ENCODE results near the gene MAN1A1. TPM values are rescaled to one million over a fixed set of nuclear protein-coding genes. Genes with fewer than 3 reads are reported as not detected.
"Not testable (repeated sequence)": the region's sequence is repeated elsewhere in the genome, so short reads cannot be mapped to it uniquely, and the experiment has no call there.

MAN1A1 gene
- 18.3 TPM for total RNA-seq
- long read RNA-seq, full-length matches to known transcripts, result 9 of 22 reads
- long read RNA-seq, partial matches to known transcripts, result 6 of 22 reads
- long read RNA-seq, other reads (novel, unspliced or antisense), result 7 of 22 reads

DNA sequence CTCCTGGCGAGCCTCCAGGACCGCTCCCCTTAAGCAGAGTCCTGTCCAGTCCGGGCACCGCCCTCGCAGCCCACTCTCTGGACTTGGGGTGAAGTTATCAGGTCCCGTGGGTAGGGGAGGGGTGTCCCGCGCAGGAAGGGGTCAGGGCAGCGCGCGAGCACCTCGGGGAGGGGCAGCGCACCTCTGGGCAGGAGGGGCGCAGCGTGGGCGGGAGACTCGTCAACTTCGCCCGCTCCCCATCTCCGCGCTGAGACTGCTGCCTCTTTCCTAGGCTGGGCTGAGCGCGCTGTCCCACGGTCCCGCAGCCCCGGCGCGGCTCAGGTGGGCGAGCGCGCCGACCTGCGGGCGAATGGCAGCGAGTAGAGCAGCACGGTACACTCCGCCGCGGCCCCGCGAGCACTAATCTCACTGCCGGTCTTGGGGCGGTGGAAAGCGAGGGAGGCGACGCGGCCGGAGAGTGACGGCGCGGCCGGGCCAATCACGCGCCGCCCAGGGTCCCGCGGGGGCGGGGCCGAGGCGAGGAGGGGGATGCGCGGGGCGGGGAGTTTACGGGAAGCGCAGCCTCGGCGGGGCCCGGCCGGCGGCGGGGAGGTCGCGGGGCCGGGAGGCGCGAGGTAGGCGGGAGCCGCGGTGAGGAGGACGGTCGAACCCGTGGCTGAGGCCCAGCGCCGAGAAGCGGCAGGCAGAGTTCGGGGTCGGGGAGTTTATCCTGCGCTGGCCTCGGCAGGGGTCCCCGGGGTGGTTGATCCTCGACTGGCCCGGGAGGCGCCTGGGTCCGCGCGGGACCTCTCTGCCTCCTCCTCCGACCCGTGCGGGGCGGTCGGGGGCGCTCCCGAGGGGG is at the start of gene MAN1A1:
MAN1A1 (minus strand) TSS at position 401 of the 841 bp plus-strand sequence. CDS start 696 bp downstream, outside the sequence.
- intact Hi-C loops (cut with micrococcal nuclease), result no loop called here
- DNase-seq, result peak; percentile 95
- peak; percentile 96 for ATAC-seq

DNA sequence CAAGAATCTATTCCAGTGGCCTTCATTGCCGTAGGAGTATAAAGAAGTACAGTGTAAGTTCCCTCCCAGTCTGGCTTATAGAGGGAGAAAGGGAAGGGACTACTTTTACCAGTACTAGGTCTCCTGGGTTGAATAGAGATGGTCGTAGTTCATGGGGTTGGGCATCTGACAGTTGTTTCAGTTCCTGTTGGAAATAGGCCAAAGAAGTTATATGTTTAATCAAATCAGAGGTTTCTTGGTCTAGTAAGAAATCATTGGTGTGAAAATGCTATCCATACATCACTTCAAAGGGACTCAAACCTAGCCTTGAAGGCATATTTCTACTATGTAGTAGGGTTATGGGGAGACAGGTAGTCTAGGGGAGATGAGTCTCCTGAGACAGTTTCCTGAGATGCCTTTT is 45.6 kb upstream of the MAN1A1 start:
- intact Hi-C loops (cut with micrococcal nuclease), result no loop called here
- ATAC-seq (no peak), DNase-seq (no peak)

DNA sequence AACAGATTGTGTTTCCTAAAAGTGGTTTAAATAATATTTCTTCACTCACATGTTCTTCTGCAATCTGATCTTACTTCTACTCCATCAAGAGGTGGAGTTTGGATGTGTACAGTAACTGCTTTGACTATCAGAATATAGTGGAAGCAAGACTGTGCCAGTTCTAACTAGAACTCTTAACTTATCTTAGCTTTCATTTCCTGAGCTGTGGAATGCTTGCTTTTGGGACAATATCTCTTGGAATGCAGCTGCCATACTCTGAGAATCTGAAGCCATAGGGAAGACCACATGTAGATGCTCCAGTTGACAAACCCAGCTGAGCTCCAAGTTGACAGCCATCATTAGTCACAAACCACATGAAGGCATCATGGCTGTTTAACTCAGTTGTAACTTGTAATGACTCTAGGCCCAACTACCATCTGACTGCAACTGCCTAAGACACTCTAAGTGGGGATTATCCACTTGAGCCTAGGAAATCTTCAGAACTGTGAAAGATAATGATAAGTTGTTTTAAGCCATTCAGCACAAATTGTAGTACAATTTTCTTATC is 40.8 kb upstream of the MAN1A1 start:
- intact Hi-C loops (cut with micrococcal nuclease), result no loop called here
- no peak for DNase-seq
- no peak for ATAC-seq

DNA sequence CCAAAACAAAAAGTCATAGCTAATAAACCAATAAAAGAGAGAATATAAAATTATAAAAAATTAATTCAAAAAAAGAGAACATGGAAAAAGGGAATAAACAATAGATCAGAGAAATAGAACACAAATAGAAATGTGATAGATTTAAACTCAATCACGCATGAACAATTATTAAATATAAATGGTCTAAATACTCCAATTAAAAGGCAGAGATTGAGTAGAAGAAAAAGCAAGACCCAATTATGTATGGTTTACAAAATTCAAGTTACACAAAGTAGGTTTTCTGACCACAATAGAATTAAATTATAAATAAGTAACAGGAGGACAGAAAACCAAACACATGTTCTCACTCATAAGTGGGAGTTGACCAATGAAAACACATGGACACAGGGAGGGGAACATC is 36.4 kb upstream of the MAN1A1 start:
- ATAC-seq (no peak), DNase-seq (no peak)
- intact Hi-C loops (cut with micrococcal nuclease), result no loop called here

DNA sequence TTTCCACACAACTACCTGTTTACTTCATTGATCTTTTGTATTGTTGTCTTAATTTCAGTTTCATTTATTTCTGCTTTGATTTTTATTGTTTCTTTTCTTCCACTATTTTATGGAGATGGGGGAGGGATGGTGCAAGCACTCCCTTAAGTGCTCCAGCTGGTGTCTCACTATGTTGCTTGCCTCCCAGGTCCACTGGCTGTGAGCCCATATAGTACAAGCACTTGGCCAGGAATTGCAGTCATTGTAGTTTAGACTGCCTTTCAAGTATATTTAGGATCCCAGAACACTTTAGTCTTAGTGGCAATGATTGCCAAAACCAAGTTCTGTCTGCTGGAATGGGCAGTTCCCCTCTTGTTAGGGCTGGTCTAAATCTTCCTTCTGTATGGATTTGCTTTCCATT is 34.9 kb upstream of the MAN1A1 start:
- DNase-seq, result no peak
- intact Hi-C loops (cut with micrococcal nuclease), result no loop called here
- peak; percentile 96 for ATAC-seq

DNA sequence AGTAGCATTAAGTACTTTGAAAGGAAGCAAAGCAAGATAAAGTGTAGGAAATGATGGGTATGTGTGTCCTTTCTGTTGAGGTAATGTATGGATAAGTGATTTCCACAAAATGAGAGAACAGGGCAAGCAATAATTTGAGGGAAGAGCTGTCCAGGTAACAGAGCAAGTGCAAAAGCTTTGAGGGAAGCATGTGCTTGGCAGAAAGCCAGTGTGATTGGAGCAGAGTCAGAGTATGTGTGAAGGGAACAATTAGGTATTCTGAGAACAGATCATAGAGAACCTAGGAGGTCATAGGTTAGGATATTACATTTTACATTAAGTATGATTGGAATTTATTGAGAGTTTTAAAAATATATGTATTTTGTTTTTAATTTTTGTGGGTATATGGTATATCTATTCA is 30.2 kb upstream of the MAN1A1 start:
- ATAC-seq, result peak; percentile 40
- no peak for DNase-seq
- intact Hi-C loops (cut with micrococcal nuclease), result no loop called here

DNA sequence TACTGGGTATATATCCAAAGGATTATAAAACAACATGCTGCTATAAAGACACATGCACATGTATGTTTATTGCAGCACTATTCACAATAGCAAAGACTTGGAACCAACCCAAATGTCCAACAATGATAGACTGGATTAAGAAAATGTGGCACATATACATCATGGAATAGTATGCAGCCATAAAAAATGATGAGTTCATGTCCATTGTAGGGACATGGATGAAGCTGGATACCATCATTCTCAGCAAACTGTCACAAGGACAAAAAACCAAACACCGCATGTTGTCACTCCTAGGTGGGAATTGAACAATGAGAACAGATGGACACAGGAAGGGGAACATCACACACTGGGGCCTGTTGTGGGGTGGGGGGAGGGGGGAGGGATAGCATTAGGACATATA is 27.5 kb upstream of the MAN1A1 start:
- DNase-seq; ATAC-seq; intact Hi-C loops (cut with micrococcal nuclease): not testable (repeated sequence)

DNA sequence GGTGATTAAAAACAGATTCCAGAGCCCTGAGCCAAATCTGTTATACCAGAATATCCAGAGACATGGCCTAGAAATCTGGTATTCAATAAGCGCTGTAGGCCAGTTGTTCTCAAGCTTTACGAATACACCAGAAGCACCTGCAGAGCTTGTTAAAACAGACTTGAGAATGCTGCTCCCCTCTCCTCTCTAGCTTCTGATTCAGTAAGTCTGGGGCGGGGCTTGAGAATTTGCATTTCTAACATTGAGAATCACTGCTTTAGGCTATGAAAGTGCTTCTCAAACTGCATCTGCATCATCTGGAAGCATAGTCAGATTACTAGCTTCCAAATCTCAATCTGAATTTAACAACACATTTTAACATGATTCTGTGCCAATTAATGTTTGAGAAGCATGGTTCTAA is 20.5 kb upstream of the MAN1A1 start:
- no peak for ATAC-seq
- DNase-seq, result no peak
- intact Hi-C loops (cut with micrococcal nuclease), result no loop called here

DNA sequence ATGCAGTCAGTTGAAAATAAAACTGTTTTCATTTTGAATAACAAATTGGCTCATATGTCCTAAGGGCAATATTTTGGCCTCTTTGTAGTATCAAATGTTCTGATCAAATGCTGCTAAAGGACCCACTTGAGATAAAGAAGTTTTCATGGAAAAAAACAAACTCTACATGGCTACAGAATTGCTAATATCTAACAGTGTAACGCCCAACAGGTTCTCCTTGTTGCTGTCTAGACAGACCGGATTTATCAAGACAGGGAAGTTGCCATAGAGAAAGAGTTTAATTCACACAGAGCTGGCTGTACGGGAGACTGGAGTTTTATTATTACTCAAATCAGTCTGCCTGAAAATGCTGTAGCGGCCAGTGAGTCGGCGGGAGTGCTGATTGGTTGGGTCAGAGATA is 19.4 kb upstream of the MAN1A1 start:
- DNase-seq (no peak), ATAC-seq (no peak)
- intact Hi-C loops (cut with micrococcal nuclease), result no loop called here

DNA sequence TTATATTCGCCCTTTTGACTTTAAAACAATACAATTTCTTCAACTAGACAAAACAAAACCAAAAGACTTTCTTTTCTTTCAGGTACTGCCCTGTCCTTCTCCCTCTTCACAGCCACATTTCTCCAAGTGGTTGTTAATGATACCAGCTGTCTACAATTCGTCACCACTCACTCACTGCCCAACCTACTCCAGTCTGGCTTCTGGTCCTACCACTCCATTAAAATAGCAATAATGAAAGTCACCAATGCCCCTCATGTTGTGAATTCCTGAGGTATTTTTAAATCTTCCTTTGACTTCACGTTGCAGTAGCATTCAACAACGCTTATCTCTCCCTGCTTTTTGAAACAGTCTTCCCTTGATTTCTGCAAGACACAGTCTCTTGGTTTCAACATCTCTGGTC is 11.6 kb upstream of the MAN1A1 start:
- intact Hi-C loops (cut with micrococcal nuclease), result no loop called here
- peak; percentile 97 for ATAC-seq
- no peak for DNase-seq

DNA sequence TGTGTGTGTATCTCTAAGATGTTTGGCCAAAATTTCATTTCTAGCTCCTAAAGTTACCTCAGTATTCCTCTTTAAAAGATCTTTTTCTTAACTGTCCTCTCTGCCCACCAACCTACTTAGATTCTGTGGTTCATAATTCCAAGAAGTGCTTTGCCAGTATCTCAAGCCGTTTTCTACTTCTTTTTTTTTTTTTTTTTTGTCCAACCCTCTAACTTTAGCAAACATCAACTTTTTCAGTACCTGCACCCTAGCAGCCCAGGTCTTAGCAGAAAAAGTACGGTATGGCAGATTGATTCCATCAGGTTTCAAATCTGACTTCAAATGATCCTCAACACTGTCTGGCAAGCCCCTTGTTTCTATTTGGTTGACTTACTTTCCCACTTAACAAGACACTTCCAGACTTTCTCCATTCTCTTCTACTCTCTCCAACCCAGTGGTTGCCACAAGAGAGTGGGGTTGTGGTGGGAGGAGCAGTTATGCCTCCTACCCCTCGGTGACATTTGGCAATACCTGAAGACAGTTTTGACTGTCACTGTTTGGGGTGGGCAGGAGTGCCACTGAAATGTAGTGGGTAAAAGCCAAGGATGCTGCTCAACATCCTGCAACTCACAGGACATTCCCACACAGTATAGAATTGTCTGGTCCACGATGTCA is 10.8 kb upstream of the MAN1A1 start:
- peak; percentile 29 for ATAC-seq
- DNase-seq, result no peak
- intact Hi-C loops (cut with micrococcal nuclease), result no loop called here

DNA sequence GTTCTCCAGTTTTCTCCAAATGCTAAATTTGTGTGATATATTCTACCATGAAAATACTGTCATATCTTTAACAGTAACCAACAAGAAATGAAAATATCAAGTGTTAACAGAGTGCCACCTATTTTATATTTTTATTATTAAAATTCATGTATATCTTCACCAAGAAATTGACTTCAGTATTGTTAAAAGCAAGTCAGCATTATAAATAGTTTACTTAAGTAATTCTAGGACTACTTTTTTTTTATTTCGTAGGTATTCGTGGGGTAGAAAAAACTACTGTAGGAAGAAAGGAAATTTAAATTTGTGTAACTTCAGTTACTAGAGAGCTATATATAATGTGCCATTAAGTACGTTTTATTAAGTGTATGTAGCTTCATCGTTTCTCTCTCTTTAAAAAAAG is 6.3 kb upstream of the MAN1A1 start:
- no peak for ATAC-seq
- intact Hi-C loops (cut with micrococcal nuclease), result no loop called here
- DNase-seq, result no peak

DNA sequence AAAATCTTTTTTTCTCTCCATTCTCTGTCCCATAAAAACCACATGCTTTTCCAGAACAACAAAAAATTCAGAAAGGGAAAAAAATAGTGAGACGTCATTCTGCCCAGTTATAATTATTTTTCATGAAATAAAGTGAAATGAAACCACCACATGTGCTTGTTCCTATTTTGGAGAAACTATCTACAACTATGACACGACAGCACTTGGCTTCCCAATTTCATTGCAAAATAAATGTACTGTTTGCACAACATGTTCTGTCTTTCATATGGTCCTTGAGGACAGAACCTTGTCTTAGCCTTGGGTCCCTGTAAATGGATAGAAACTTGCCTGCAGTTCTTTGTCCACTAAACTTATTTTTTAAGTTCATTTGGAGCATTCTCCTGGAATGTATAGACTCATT is 5.6 kb upstream of the MAN1A1 start:
- intact Hi-C loops (cut with micrococcal nuclease), result no loop called here
- ATAC-seq, result peak; percentile 73
- DNase-seq, result no peak

DNA sequence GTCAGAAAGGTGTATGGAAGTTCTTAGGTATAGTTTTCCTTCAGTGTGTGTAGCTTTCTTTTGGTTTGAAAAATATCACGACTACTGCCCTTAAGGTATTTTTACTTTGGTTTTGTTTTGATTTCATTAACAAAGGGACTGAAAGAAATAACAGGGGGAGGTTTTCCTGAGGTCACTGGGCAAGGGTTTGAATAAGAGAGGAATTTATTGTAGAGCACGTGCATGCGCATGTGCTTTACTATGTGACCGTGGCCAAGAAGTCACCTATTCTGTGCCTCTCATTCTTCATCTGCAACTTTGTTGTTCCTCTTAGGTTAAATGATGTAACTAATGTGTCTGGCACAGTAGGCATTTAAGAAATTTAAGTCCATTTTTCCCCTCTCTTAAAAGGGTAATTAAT is 4.1 kb upstream of the MAN1A1 start:
- no peak for DNase-seq

DNA sequence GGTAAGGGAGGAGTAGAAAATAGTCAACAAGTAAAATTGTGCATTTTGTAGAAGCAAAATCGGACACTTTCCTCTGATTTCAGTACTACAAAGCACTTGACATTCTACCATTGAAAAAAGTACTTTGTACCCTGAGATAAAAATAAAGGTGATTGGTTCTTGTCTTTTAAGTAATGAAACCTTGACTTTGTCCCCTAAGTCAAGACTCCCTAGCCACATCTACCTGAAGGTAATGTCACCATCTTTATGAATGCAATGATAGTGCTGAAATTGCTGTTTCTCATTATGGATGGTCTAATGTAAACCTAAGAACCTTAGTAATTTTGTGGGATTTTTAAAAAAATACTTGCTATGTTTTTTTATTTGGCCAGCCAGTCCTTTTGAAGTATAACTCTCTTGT is 2.4 kb upstream of the MAN1A1 start:
- intact Hi-C loops (cut with micrococcal nuclease), result no loop called here
- no peak for DNase-seq
- ATAC-seq, result no peak

More for the DNA sequence above, 4.1 kb upstream of the MAN1A1 start:
- no peak for ATAC-seq
- intact Hi-C loops (cut with micrococcal nuclease), result no loop called here

DNA sequence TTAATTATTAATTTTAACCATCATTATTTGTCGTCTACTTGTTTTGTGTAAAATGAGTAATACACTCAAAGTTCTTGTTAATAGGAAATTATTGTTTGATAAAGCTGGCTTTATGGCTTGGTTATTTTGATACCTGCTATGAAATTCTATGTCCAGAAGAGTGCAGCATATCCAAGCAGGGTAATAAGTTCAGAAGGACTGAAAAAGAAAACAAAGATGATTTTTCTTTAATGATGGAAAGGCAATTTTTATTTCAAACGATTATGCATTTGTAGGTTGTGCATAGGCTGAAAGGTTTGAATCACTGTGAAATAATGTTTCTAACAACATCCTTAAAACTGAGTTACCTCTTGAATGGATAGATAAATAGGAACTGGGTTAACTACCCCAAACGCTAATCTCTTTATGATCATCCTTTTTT is 1.4 kb upstream of the MAN1A1 start:
- intact Hi-C loops (cut with micrococcal nuclease), result no loop called here
- ATAC-seq, result no peak
- no peak for DNase-seq

DNA sequence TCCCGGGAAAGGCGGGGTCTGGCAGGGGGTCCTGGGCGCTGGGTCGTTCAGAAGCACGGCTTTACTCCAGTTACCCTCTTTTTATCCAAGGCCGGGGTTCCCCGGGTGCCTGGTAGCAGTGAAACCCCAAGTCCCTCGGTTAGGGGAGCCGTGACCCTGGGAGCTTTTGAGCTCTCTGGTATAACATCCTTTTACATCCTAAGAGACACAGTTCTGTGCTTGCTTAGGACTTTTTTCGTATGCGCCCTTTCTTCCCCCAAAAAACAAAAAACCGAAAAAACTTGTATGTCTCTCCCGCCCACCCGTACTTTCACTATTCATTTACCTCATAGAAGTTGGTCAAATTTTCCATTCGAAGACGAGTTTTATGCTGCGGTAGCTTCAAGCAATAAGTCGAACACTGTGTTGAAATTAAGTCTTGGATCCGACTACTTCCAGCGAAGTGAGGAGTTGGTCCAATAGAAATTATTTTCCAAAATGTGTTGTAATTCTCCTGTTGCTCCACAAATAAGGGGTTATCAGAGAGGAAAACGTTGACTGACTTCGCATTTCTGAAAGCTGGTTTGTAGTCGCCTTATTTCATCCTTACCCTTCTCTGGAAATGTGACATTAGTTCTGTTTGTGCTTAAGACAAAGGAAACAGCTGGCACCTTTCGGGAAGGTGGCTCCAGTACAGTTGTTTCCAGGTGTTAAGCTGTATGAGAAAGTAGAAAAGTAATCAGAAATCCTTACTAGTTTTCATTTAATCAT is 816 bp upstream of the MAN1A1 start:
- intact Hi-C loops (cut with micrococcal nuclease), result no loop called here
- peak; percentile 19 for ATAC-seq
- DNase-seq, result no peak

DNA sequence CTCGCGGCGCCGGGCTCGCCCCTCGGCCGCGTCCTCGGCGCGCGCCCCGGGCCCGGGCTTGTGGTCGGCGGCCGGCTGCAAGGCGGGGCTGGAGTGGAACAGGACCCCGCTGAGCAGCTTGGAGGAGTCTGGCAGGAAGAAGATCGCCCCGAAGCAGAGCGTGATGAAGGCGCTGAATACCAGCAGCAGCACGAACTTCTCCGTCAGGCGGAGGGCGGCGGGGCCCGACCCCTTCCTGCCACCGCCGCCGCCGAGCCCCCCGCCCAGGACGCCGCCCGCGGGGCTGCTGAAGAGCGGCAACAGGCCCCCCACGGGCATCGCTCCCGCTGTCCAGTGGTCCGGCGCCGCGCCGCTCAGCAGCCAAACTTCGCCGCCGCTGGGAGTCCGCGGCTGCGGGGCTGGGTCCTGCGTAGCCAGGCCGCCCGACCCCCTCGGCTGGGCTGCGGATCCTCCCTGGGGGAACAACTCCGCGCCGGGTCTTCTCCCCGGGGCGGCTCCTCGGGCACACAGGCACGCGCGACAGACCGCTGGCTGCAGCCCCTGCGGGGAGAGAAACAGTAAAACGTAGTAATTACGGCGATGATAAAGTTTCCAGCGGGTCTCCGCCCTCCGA is 707 bp downstream of the MAN1A1 start:
- ATAC-seq (peak; percentile 22), DNase-seq (no peak)

DNA sequence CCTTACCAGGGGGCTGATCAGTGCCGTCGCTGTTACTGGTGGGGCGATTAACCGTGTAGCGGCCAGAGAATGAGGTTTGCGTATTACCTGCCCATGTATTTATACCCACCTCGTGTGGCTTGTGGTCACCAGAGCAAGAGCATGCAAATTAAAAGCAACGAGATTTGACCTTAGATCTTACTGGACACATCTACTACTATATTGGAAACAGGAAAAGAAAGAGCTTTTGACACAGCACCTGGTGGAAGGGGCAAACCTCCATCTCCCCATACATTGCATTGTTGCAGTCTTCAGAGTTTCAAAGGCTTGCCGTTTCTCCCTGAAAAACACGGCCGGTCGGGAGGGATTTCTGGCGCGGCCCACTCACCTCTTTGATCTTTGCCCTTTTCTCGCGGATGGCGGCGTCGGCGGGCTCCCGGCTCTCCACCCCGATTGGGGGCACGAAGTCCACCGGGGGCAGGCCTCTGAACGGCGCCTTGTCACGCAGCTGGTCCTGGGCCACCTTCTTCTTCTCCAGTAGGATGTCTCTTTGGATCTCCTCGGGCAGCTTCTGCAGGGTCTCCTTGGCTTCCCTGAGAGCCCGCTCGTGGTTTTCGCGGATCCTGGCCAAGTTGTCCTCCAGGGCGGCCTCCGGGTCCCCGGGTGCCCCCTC is 1.3 kb downstream of the MAN1A1 start:
- DNase-seq, result peak; percentile 44
- ATAC-seq, result no peak
- intact Hi-C loops (cut with micrococcal nuclease), result no loop called here

More for the DNA sequence above, 707 bp downstream of the MAN1A1 start:
- intact Hi-C loops (cut with micrococcal nuclease), result no loop called here
